HEK293 (cell line): ENCODE results near the gene TP53AIP1.

Experiments
- CTCF ChIA-PET: fragments of 350-600 bp; formaldehyde crosslinking; extraction: SDS; loops from one replicate; lab custom pipeline; 2021; ENCODE audit warnings: antibody characterized with exemption; lab: Yijun Ruan, JAX
- POLR2A ChIA-PET: fragments of 300-600 bp; formaldehyde crosslinking; extraction: SDS; loops from one replicate; lab custom pipeline; 2020; ENCODE audit warnings: antibody characterized with exemption, inconsistent platforms; lab: Yijun Ruan, JAX
- H3K27ac ChIP-seq: fragments of 200-500 bp; sonication (Bioruptor generic); 2 replicates; pipeline ENCODE4 v1.5.1; 2014; ENCODE audit warnings: low read depth, low read length, control low read depth, inconsistent platforms; ENCODE audit errors: extremely low read depth
- H3K36me3 ChIP-seq, 2 experiments: fragments of 200-500 bp in 1 of 2; sonication (Bioruptor generic) in 1 of 2; 1 replicate in 1 of 2; 2 replicates in 1 of 2; pipeline ENCODE4 v1.5.1; 2014 to 2017; ENCODE audit warnings: inconsistent platforms in 2 of 2, low read length in 2 of 2; ENCODE audit not compliant: control insufficient read depth in 2 of 2, insufficient read depth in 1 of 2
- H3K4me1 ChIP-seq: fragments of 200-500 bp; sonication (Bioruptor generic); 2 replicates; pipeline ENCODE4 v1.5.1; 2014; ENCODE audit warnings: mild to moderate bottlenecking, low read length, inconsistent platforms; ENCODE audit not compliant: control insufficient read depth, insufficient read depth
- H3K4me3 ChIP-seq: 2 replicates; pipeline ENCODE4 v1.5.1; 2011; ENCODE audit warnings: low read depth, mild to moderate bottlenecking, control low read depth, low read length, moderate library complexity
- H3K9me3 ChIP-seq: fragments of 200-500 bp; sonication (Bioruptor generic); 2 replicates; pipeline ENCODE4 v1.5.1; 2014; ENCODE audit warnings: low read depth, low read length, inconsistent platforms; ENCODE audit not compliant: control insufficient read depth, insufficient read depth
- BCL11A ChIP-seq: fragments of 450-650 bp; formaldehyde crosslinking; IDR thresholded peaks from 2 replicates; pipeline ENCODE4 v1.5.1; 2016; ENCODE audit warnings: low read depth, missing biosample characterization, missing genetic modification characterization
- GLIS2 ChIP-seq: fragments of 450-650 bp; formaldehyde crosslinking; IDR thresholded peaks from 2 replicates; pipeline ENCODE4 v1.5.1; 2016; ENCODE audit warnings: missing biosample characterization, missing genetic modification characterization
- HIC1 ChIP-seq: fragments of 450-650 bp; formaldehyde crosslinking; IDR thresholded peaks from 2 replicates; pipeline ENCODE4 v1.5.1; 2016; ENCODE audit warnings: missing biosample characterization, missing genetic modification characterization
- PRDM4 ChIP-seq: fragments of 450-650 bp; formaldehyde crosslinking; IDR thresholded peaks from 2 replicates; pipeline ENCODE4 v1.5.1; 2017; ENCODE audit warnings: missing biosample characterization, missing genetic modification characterization
- SCRT1 ChIP-seq: fragments of 450-650 bp; formaldehyde crosslinking; IDR thresholded peaks from 2 replicates; pipeline ENCODE4 v1.5.1; 2016; ENCODE audit warnings: missing biosample characterization, missing genetic modification characterization, borderline replicate concordance
- SP2 ChIP-seq: fragments of 450-650 bp; formaldehyde crosslinking; IDR thresholded peaks from 2 replicates; pipeline ENCODE4 v1.5.1; 2016; ENCODE audit warnings: missing biosample characterization, missing genetic modification characterization
- TRIM28 ChIP-seq: IDR thresholded peaks from 2 replicates; pipeline ENCODE4 v1.6.1; 2011; ENCODE audit warnings: low read length, control low read depth, borderline replicate concordance
- ZBTB20 ChIP-seq: fragments of 450-650 bp; formaldehyde crosslinking; IDR thresholded peaks from 2 replicates; pipeline ENCODE4 v1.5.1; 2016; ENCODE audit warnings: missing biosample characterization, missing genetic modification characterization
- ZIC2 ChIP-seq: fragments of 450-650 bp; formaldehyde crosslinking; IDR thresholded peaks from 2 replicates; pipeline ENCODE4 v1.5.1; 2016; ENCODE audit warnings: missing biosample characterization, missing genetic modification characterization
- ZNF140 ChIP-seq: fragments of 450-650 bp; formaldehyde crosslinking; IDR thresholded peaks from 2 replicates; pipeline ENCODE4 v1.5.1; 2016; ENCODE audit warnings: missing biosample characterization, missing genetic modification characterization
- ZNF184 ChIP-seq: fragments of 450-650 bp; IDR thresholded peaks from 2 replicates; pipeline ENCODE4 v1.5.1; 2018; ENCODE audit warnings: missing biosample characterization, mild to moderate bottlenecking, missing genetic modification characterization
- ZNF2 ChIP-seq: fragments of 450-650 bp; formaldehyde crosslinking; IDR thresholded peaks from 2 replicates; pipeline ENCODE4 v1.5.1; 2016; ENCODE audit warnings: missing biosample characterization, missing genetic modification characterization
- ZNF292 ChIP-seq: fragments of 450-650 bp; formaldehyde crosslinking; IDR thresholded peaks from 2 replicates; pipeline ENCODE4 v1.5.1; 2016; ENCODE audit warnings: low read depth, missing biosample characterization, missing genetic modification characterization, borderline replicate concordance
- ZNF324 ChIP-seq: fragments of 450-650 bp; formaldehyde crosslinking; IDR thresholded peaks from 2 replicates; pipeline ENCODE4 v1.5.1; 2016; ENCODE audit warnings: missing biosample characterization, missing genetic modification characterization
- ZNF510 ChIP-seq: fragments of 450-650 bp; formaldehyde crosslinking; IDR thresholded peaks from 2 replicates; pipeline ENCODE4 v1.5.1; 2018; ENCODE audit warnings: mild to moderate bottlenecking, missing genetic modification characterization, missing biosample characterization; ENCODE audit not compliant: insufficient replicate concordance
- ZNF514 ChIP-seq: fragments of 450-650 bp; formaldehyde crosslinking; IDR thresholded peaks from 2 replicates; pipeline ENCODE4 v1.5.1; 2016; ENCODE audit warnings: missing biosample characterization, missing genetic modification characterization
- ZNF623 ChIP-seq: fragments of 450-650 bp; formaldehyde crosslinking; IDR thresholded peaks from 2 replicates; pipeline ENCODE4 v1.5.1; 2016; ENCODE audit warnings: missing biosample characterization, missing genetic modification characterization
- ZNF624 ChIP-seq: fragments of 450-650 bp; formaldehyde crosslinking; IDR thresholded peaks from 2 replicates; pipeline ENCODE4 v1.5.1; 2017; ENCODE audit warnings: missing biosample characterization, missing genetic modification characterization
- ZNF629 ChIP-seq: fragments of 450-650 bp; formaldehyde crosslinking; IDR thresholded peaks from 2 replicates; pipeline ENCODE4 v1.5.1; 2017; ENCODE audit warnings: missing biosample characterization, missing genetic modification characterization
- ZNF664 ChIP-seq: fragments of 450-650 bp; formaldehyde crosslinking; IDR thresholded peaks from 2 replicates; pipeline ENCODE4 v1.5.1; 2016; ENCODE audit warnings: missing biosample characterization, missing genetic modification characterization
- ZNF701 ChIP-seq: fragments of 450-650 bp; formaldehyde crosslinking; IDR thresholded peaks from 2 replicates; pipeline ENCODE4 v1.5.1; 2016; ENCODE audit warnings: missing biosample characterization, missing genetic modification characterization
- ZSCAN5A ChIP-seq: fragments of 450-650 bp; formaldehyde crosslinking; IDR thresholded peaks from 2 replicates; pipeline ENCODE4 v1.5.1; 2016; ENCODE audit warnings: missing biosample characterization, missing genetic modification characterization
- TF ChIP-seq, protein P1 (sequence below): fragments of 450-650 bp; formaldehyde crosslinking; IDR thresholded peaks from 2 replicates; pipeline ENCODE4 v1.5.1; 2016; ENCODE audit warnings: missing biosample characterization, missing genetic modification characterization

Gene TP53AIP1

GRCh38 chr11:128925250-128925600 lies 17.4 kb downstream of the TP53AIP1 start:
- Histone ChIP-seq H3K36me3 (no peaks in the 10 kb centered on the region), H3K4me3 (no peak overlapping the region), H3K4me1 (no peaks in the 10 kb centered on the region), H3K27ac (no peak overlapping the region), H3K9me3 (no peaks in the 10 kb centered on the region)
- TF ChIP-seq ZNF514 (tag by site-specific recombination): no peak
- no peak for TF ChIP-seq ZNF629 (tag by site-specific recombination)
- no peak for TF ChIP-seq GLIS2 (tag by site-specific recombination)
- no peak for TF ChIP-seq HIC1
- TF ChIP-seq ZSCAN5A (tag by site-specific recombination): no peak
- TF ChIP-seq ZNF623 (tag by site-specific recombination): no peak
- TF ChIP-seq ZBTB20 (tag by site-specific recombination): no peak
- no peak for TF ChIP-seq ZNF292
- no peak for TF ChIP-seq ZNF701 (tag by site-specific recombination)
- CTCF ChIA-PET: interaction anchor here (0.6 to 1.4 kb wide), 6 partner anchors 32 to 193 kb away, joined by 3 to 5 read pairs (median 4); no protein-coding TSS in a partner anchor
- POLR2A ChIA-PET: no interaction called here

DNA sequence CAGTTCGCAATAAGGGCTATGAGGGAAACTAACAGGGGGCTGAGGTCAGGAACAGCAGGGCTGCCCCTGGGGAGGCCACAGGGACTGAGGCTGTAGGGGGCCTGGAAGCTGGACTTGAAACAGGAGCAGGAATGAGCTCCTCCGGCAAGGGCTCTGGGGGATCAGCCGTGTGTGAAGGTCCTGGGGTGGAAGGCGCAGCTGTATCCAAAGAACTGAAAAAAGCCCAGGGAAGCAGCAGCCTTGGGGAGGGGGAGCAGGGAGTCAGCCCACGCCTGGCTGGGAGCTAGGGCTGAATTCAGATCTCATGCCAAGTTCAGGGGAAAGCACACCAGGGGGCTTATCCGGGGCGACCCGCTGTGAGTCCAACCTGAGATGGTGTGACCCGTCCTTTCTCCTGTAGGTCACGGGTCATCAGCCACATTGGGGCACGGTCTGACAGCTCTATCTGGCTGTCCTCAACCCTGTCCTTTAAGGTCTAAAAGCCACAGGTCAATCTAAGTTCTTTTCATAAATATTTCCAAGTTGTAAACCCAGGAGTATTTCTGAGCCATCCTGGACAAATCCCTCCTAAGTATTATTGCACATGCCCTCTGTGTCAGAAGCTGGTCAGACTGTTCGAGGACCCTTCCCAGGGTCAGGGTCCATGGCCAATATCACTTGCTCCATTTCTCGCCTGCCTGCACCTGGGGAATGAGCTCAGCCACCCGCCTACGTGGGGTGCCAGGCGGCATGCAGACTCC lies 18.0 kb downstream of the TP53AIP1 start:
- ChIA-PET POLR2A (no interaction called here), CTCF (interaction anchor here (0.6 to 1.4 kb wide), 4 partner anchors 38 to 193 kb away, joined by 3 to 5 read pairs (median 4); no protein-coding TSS in a partner anchor)
- Histone ChIP-seq H3K36me3 (no peaks in the 10 kb centered on the region), H3K4me1 (no peaks in the 10 kb centered on the region)
- peak; percentile 46 for TF ChIP-seq ZIC2
- TF ChIP-seq TRIM28: no peak
- TF ChIP-seq, all 188 proteins: peak for 1
- Histone ChIP-seq H3K27ac (no peak overlapping the region), H3K9me3 (no peaks in the 10 kb centered on the region), H3K4me3 (no peak overlapping the region)

DNA sequence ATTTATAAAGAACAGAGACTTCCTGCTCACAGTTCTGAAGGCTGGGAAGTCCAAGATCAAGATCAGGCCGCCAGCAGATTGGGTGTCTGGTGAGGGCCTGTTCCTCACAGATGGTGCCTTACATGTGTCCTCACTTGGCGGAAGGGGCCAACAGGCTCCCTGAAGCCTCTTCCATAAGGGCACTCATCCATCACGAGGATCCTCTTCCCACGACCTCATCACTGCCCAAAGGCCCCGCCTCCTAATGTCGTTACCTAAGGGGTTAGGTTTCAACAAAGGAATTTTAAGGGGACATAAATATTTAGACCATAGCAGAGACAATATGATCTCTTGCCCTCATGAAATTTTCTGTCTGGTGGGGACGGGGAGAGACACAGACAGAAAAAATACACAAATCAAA lies 18.6 kb downstream of the TP53AIP1 start:
- CTCF ChIA-PET: interaction anchor here (1.3 to 1.4 kb wide), 2 partner anchors 38 to 39 kb away, joined by 4 to 5 read pairs; no protein-coding TSS in a partner anchor
- POLR2A ChIA-PET: no interaction called here

GRCh38 chr11:128921793-128922192 lies 20.9 kb downstream of the TP53AIP1 start:
- ChIA-PET POLR2A (no interaction called here), CTCF (interaction anchor here (1.5 kb wide), 1 partner anchor 14 kb away, joined by 3 read pairs; no protein-coding TSS in a partner anchor)
- no peaks in the 10 kb centered on the region for H3K4me1 ChIP-seq
- no peak for TF ChIP-seq ZNF624
- no peak for TF ChIP-seq ZNF664 (tag by site-specific recombination)
- TF ChIP-seq SP2 (tag by site-specific recombination): no peak
- no peak for TF ChIP-seq PRDM4 (tag by site-specific recombination)
- TF ChIP-seq ZNF2: no peak
- TF ChIP-seq, protein P1, sequence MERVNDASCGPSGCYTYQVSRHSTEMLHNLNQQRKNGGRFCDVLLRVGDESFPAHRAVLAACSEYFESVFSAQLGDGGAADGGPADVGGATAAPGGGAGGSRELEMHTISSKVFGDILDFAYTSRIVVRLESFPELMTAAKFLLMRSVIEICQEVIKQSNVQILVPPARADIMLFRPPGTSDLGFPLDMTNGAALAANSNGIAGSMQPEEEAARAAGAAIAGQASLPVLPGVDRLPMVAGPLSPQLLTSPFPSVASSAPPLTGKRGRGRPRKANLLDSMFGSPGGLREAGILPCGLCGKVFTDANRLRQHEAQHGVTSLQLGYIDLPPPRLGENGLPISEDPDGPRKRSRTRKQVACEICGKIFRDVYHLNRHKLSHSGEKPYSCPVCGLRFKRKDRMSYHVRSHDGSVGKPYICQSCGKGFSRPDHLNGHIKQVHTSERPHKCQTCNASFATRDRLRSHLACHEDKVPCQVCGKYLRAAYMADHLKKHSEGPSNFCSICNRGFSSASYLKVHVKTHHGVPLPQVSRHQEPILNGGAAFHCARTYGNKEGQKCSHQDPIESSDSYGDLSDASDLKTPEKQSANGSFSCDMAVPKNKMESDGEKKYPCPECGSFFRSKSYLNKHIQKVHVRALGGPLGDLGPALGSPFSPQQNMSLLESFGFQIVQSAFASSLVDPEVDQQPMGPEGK (tag by site-specific recombination): no peak
- no peak for TF ChIP-seq ZNF510 (tag by site-specific recombination)
- no peaks in the 10 kb centered on the region for H3K9me3 ChIP-seq
- H3K4me3 ChIP-seq: no peak overlapping the region
- H3K27ac ChIP-seq: no peak overlapping the region
- no peaks in the 10 kb centered on the region for H3K36me3 ChIP-seq

More for the DNA sequence above, 18.6 kb downstream of the TP53AIP1 start:
- no peak overlapping the region for H3K4me3 ChIP-seq
- H3K9me3 ChIP-seq: no peaks in the 10 kb centered on the region
- no peaks in the 10 kb centered on the region for H3K4me1 ChIP-seq
- no peak for TF ChIP-seq BCL11A (tag by site-specific recombination)
- no peak for TF ChIP-seq ZNF140
- TF ChIP-seq ZNF184 (tag by site-specific recombination): no peak
- TF ChIP-seq SCRT1 (tag by site-specific recombination): no peak
- TF ChIP-seq ZNF324 (tag by site-specific recombination): no peak
- no peaks in the 10 kb centered on the region for H3K36me3 ChIP-seq
- no peak overlapping the region for H3K27ac ChIP-seq
